K562 (cell line): ENCODE measurements around the gene POLA1. TPM values are rescaled to one million over a fixed set of nuclear protein-coding genes. Genes with fewer than 3 reads are reported as not detected.
A peak's percentile ranks its signal among the peaks of the same experiment; 100 is the strongest.

ENCODE experiments used
- BACH1 ChIP-seq: fragments of 200-800 bp; sonication (Bioruptor generic); IDR thresholded peaks from 2 replicates; pipeline ENCODE4 v1.6.1; 2016; ENCODE audit warnings: missing genetic modification characterization, missing compliant biosample characterization
- DNMT1 ChIP-seq: fragments of 450-650 bp; IDR thresholded peaks from 2 replicates; pipeline ENCODE4 v1.6.1; 2016; ENCODE audit warnings: antibody characterized with exemption, mild to moderate bottlenecking
- GTF2B ChIP-seq: IDR thresholded peaks from 2 replicates; pipeline ENCODE4 v1.6.1; 2011; ENCODE audit not compliant: insufficient read length; ENCODE audit errors: extremely low read depth
- KHSRP ChIP-seq: fragments of 450-650 bp; IDR thresholded peaks from 2 replicates; pipeline ENCODE4 v1.6.1; 2017
- MTA3 ChIP-seq: fragments of 450-650 bp; formaldehyde crosslinking; IDR thresholded peaks from 2 replicates; pipeline ENCODE4 v1.6.1; 2017; ENCODE audit warnings: mild to moderate bottlenecking, borderline replicate concordance
- NFE2 ChIP-seq: IDR thresholded peaks from 2 replicates; pipeline ENCODE4 v1.6.1; 2014; ENCODE audit warnings: antibody characterized with exemption, low read depth
- PHF8 ChIP-seq: fragments of 200-600 bp; sonication (generic); IDR thresholded peaks from 2 replicates; pipeline ENCODE4 v1.6.1; 2012; ENCODE audit warnings: mixed run types, mild to moderate bottlenecking, inconsistent platforms, low read length, moderate library complexity, borderline replicate concordance
- PURB ChIP-seq: sonication (generic); formaldehyde crosslinking; IDR thresholded peaks from 2 replicates; pipeline ENCODE4 v1.9.0; 2021; ENCODE audit warnings: low read depth, mild to moderate bottlenecking, missing genetic modification reagents
- RFX5 ChIP-seq: IDR thresholded peaks from 2 replicates; pipeline ENCODE4 v1.6.1; 2011; ENCODE audit warnings: low read depth, mild to moderate bottlenecking, improper control_type of control experiment, low read length
- SOX6 ChIP-seq: fragments of 450-650 bp; IDR thresholded peaks from 2 replicates; pipeline ENCODE4 v1.6.1; 2014; ENCODE audit warnings: mild to moderate bottlenecking
- SRSF1 ChIP-seq: fragments of 200-400 bp; formaldehyde crosslinking; IDR thresholded peaks from 2 replicates; pipeline ENCODE4 v1.6.1; 2017; ENCODE audit warnings: mild to moderate bottlenecking, low read depth, low read length, moderate library complexity
- U2AF1 ChIP-seq: fragments of 200-400 bp; formaldehyde crosslinking; optimal IDR thresholded peaks from 2 replicates; pipeline ENCODE3; 2017; ENCODE audit warnings: mild to moderate bottlenecking, low read depth, low read length, moderate library complexity
- VEZF1 ChIP-seq: fragments of 200-800 bp; sonication (Bioruptor generic); IDR thresholded peaks from 2 replicates; pipeline ENCODE4 v1.6.1; 2017; ENCODE audit warnings: missing genetic modification characterization, missing compliant biosample characterization
- ZBTB17 ChIP-seq: fragments of 450-650 bp; formaldehyde crosslinking; IDR thresholded peaks from 2 replicates; pipeline ENCODE4 v1.4.0; 2020; ENCODE audit warnings: mild to moderate bottlenecking
- ZNF217 ChIP-seq: sonication (generic); formaldehyde crosslinking; IDR thresholded peaks from 2 replicates; pipeline ENCODE4 v1.8.0; 2022; ENCODE audit warnings: mild to moderate bottlenecking, missing genetic modification reagents
- ZNF24 ChIP-seq: fragments of 450-650 bp; IDR thresholded peaks from 2 replicates; pipeline ENCODE4 v1.6.1; 2016
- ZNF695 ChIP-seq: fragments of 450-650 bp; formaldehyde crosslinking; IDR thresholded peaks from 2 replicates; pipeline ENCODE4 v1.4.0; 2020; ENCODE audit warnings: mild to moderate bottlenecking, moderate library complexity
- polyA plus RNA-seq, 8 experiments: library from polyadenylated mRNA; depleted of rRNA in 4 of 8; stranded (reverse) in 5 of 8; unstranded in 3 of 8; fragments of >200 nt; fragmentation: Nextera tagmentation in 2 of 8; fragmentation: Illumina TruSeq in 1 of 8; extraction: Ambion mirVana in 2 of 8; extraction: Trizol in 1 of 8; gene quantifications; 2 replicates each; pipeline versions ENCODE4 v1.2.1 to v1.2.3, GENCODE V29; 2011 to 2014; ENCODE audit warnings: inconsistent platforms in 1 of 8, missing spikeins in 1 of 8
- total RNA-seq, 7 experiments: library from RNA; depleted of rRNA in 6 of 7; stranded (reverse); fragments of >200 nt in 6 of 7; fragmentation: Illumina TruSeq in 2 of 7; extraction: Trizol in 2 of 7; gene quantifications; 2 replicates each; pipeline versions ENCODE4 v1.2.1 to v1.2.3, GENCODE V29; 2011 to 2021; ENCODE audit warnings: low replicate concordance in 1 of 7
- TF ChIP-seq, protein P1 (sequence below), 2 experiments: IDR thresholded peaks; 2 replicates each; pipeline ENCODE4 v1.6.1; 2011; ENCODE audit warnings: borderline replicate concordance in 1 of 2, control low read depth in 1 of 2, low read depth in 1 of 2, low read length in 1 of 2, mild to moderate bottlenecking in 1 of 2, mixed read lengths in 1 of 2, moderate library complexity in 1 of 2; ENCODE audit not compliant: insufficient read depth in 1 of 2, insufficient read length in 1 of 2, poor library complexity in 1 of 2, severe bottlenecking in 1 of 2; ENCODE audit errors: extremely low read depth in 1 of 2
- TF ChIP-seq, protein P2 (sequence below): fragments of 450-650 bp; formaldehyde crosslinking; IDR thresholded peaks from 2 replicates; pipeline ENCODE4 v1.4.0; 2022; ENCODE audit warnings: missing genetic modification characterization
- TF ChIP-seq, protein P3 (sequence below): fragments of 450-650 bp; IDR thresholded peaks from 2 replicates; pipeline ENCODE4 v1.6.1; 2018; ENCODE audit not compliant: partially characterized antibody

Gene POLA1
- total and polyA plus RNA-seq, 9 of the 15 experiments (the other 6 are each of a cell fraction or from before 2014, with no cell fraction given), result 8.6 to 48.4 (median 27.4) TPM

- TF ChIP-seq GTF2B (no peak), KHSRP (peak; percentile 75; the same call in 1 of the 2 replicates), ZNF24 (0 out of 2 replicates have a peak, but pooled peaks have one; percentile 18), VEZF1 (CRISPR knock-in tag) (peak; percentile 58), RFX5 (no peak), SRSF1 (no peak), SOX6 (no peak; the same call in 1 of the 2 replicates), MTA3 (0 out of 2 replicates have a peak, but pooled peaks have one; percentile 37), PURB (CRISPR knock-in tag) (no peak), ZNF695 (no peak), DNMT1 (no peak), BACH1 (tag) (no peak), PHF8 (peak; percentile 72; the same call in 1 of the 2 replicates), NFE2 (no peak), ZNF217 (CRISPR knock-in tag) (no peak), U2AF1 (no peak), ZBTB17 (CRISPR knock-in tag) (no peak)
- TF ChIP-seq, protein P1, sequence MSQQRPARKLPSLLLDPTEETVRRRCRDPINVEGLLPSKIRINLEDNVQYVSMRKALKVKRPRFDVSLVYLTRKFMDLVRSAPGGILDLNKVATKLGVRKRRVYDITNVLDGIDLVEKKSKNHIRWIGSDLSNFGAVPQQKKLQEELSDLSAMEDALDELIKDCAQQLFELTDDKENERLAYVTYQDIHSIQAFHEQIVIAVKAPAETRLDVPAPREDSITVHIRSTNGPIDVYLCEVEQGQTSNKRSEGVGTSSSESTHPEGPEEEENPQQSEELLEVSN (IDR thresholded peaks at IDR 0.05; ENCODE audit: borderline replicate concordance in 1 of 2, extremely low read depth in 1 of 2, insufficient read depth in 1 of 2, insufficient read length in 1 of 2, low read depth in 1 of 2, low read length in 1 of 2, poor library complexity in 1 of 2, severe bottlenecking in 1 of 2), result peak in 1 of 2 experiments; percentile 74
- TF ChIP-seq, protein P2, sequence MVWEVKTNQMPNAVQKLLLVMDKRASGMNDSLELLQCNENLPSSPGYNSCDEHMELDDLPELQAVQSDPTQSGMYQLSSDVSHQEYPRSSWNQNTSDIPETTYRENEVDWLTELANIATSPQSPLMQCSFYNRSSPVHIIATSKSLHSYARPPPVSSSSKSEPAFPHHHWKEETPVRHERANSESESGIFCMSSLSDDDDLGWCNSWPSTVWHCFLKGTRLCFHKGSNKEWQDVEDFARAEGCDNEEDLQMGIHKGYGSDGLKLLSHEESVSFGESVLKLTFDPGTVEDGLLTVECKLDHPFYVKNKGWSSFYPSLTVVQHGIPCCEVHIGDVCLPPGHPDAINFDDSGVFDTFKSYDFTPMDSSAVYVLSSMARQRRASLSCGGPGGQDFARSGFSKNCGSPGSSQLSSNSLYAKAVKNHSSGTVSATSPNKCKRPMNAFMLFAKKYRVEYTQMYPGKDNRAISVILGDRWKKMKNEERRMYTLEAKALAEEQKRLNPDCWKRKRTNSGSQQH (CRISPR knock-in tag), result no peak
- TF ChIP-seq, protein P3, sequence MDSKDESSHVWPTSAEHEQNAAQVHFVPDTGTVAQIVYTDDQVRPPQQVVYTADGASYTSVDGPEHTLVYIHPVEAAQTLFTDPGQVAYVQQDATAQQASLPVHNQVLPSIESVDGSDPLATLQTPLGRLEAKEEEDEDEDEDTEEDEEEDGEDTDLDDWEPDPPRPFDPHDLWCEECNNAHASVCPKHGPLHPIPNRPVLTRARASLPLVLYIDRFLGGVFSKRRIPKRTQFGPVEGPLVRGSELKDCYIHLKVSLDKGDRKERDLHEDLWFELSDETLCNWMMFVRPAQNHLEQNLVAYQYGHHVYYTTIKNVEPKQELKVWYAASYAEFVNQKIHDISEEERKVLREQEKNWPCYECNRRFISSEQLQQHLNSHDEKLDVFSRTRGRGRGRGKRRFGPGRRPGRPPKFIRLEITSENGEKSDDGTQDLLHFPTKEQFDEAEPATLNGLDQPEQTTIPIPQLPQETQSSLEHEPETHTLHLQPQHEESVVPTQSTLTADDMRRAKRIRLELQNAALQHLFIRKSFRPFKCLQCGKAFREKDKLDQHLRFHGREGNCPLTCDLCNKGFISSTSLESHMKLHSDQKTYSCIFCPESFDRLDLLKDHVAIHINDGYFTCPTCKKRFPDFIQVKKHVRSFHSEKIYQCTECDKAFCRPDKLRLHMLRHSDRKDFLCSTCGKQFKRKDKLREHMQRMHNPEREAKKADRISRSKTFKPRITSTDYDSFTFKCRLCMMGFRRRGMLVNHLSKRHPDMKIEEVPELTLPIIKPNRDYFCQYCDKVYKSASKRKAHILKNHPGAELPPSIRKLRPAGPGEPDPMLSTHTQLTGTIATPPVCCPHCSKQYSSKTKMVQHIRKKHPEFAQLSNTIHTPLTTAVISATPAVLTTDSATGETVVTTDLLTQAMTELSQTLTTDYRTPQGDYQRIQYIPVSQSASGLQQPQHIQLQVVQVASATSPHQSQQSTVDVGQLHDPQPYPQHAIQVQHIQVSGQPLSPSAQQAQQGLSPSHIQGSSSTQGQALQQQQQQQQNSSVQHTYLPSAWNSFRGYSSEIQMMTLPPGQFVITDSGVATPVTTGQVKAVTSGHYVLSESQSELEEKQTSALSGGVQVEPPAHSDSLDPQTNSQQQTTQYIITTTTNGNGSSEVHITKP, result no peak
Observed at GRCh38 chrX:24693453-24694202, at the start of gene POLA1 (continued).
